Panc1 (cell line): Measurements from ENCODE around the gene LZTFL1. TPM values are rescaled to one million over a fixed set of nuclear protein-coding genes. Genes with fewer than 3 reads are reported as not detected.

Experiments used
- ATAC-seq: fragments of 200-7000 bp; cut with Tn5 transposase; 2 replicates; pipeline ENCODE4 v1.9.1; 2020; ENCODE audit warnings: mild to moderate bottlenecking, moderate library complexity
- Bru-seq: library from RNA; stranded (reverse); fragments of 400-500 nt; gene quantifications from one replicate; lab custom pipeline; 2021; lab: Mats Ljungman, UMichigan
- BruChase-seq, 2 experiments: library from RNA; stranded (reverse); fragments of 400-500 nt; gene quantifications; one replicate each; lab custom pipeline; 2021; lab: Mats Ljungman, UMichigan
- BruUV-seq: library from RNA; stranded (reverse); fragments of 400-500 nt; replicated peaks from 2 replicates; lab custom pipeline; 2021; lab: Mats Ljungman, UMichigan
- CTCF ChIA-PET: fragments of 300-600 bp; sonication (Branson Sonifier 250); formaldehyde crosslinking; loops from one replicate; lab custom pipeline; 2022; ENCODE audit warnings: antibody characterized with exemption; lab: Charles Lee
- POLR2A ChIA-PET: fragments of 300-600 bp; sonication (Branson Sonifier 250); formaldehyde crosslinking; loops from one replicate; lab custom pipeline; 2022; ENCODE audit warnings: antibody characterized with exemption; lab: Charles Lee
- DNase-seq: peaks from one replicate; pipeline ENCODE4 v3.0.0-alpha.2; 2010; ENCODE audit warnings: low read depth, low spot score
- H3K27ac ChIP-seq: 2 replicates; pipeline ENCODE4 v1.5.1; 2011; ENCODE audit warnings: mild to moderate bottlenecking, low read length, inconsistent platforms
- H3K27me3 ChIP-seq: fragments of 200-500 bp; sonication (Bioruptor generic); 2 replicates; pipeline ENCODE4 v1.6.0; 2014; ENCODE audit warnings: low read length, inconsistent platforms; ENCODE audit not compliant: control insufficient read depth, insufficient read depth
- H3K36me3 ChIP-seq: fragments of 200-500 bp; sonication (Bioruptor generic); 2 replicates; pipeline ENCODE4 v1.5.1; 2014; ENCODE audit warnings: inconsistent platforms, mild to moderate bottlenecking, low read length, moderate library complexity; ENCODE audit not compliant: control insufficient read depth, insufficient read depth
- H3K4me1 ChIP-seq: 2 replicates; pipeline ENCODE4 v1.5.1; 2011; ENCODE audit warnings: inconsistent platforms, mild to moderate bottlenecking, low read length, moderate library complexity; ENCODE audit not compliant: control insufficient read depth, insufficient read depth
- H3K4me3 ChIP-seq, 2 experiments: 2 replicates each; pipeline ENCODE4 v1.5.1; 2011 to 2012; ENCODE audit warnings: low read depth in 2 of 2, low read length in 2 of 2, mild to moderate bottlenecking in 2 of 2, inconsistent platforms in 1 of 2, moderate library complexity in 1 of 2
- H3K9me3 ChIP-seq: fragments of 200-500 bp; sonication (Bioruptor generic); 2 replicates; pipeline ENCODE4 v1.5.1; 2014; ENCODE audit warnings: low read depth, mild to moderate bottlenecking, inconsistent platforms, low read length, moderate library complexity; ENCODE audit not compliant: control insufficient read depth, insufficient read depth
- CTCF ChIP-seq: fragments of 450-650 bp; IDR thresholded peaks from 2 replicates; pipeline ENCODE4 v1.5.1; 2017; ENCODE audit warnings: mild to moderate bottlenecking
- POLR2AphosphoS5 ChIP-seq: IDR thresholded peaks from 2 replicates; pipeline ENCODE4 v1.6.1; 2012; ENCODE audit warnings: mild to moderate bottlenecking, low read depth, low read length, moderate library complexity
- REST ChIP-seq, 2 experiments: IDR thresholded peaks; 2 replicates each; pipeline ENCODE4 v1.6.1; 2011 to 2012; ENCODE audit warnings: low read depth in 2 of 2, control low read depth in 1 of 2, low read length in 1 of 2, mild to moderate bottlenecking in 1 of 2, moderate library complexity in 1 of 2; ENCODE audit not compliant: insufficient read depth in 1 of 2
- SIN3A ChIP-seq: IDR thresholded peaks from 2 replicates; pipeline ENCODE4 v1.6.1; 2012; ENCODE audit warnings: low read depth, mild to moderate bottlenecking, low read length, moderate library complexity, borderline replicate concordance; ENCODE audit not compliant: insufficient read depth
- TCF7L2 ChIP-seq: IDR thresholded peaks from 2 replicates; pipeline ENCODE4 v1.6.1; 2011; ENCODE audit warnings: mild to moderate bottlenecking, low read depth, low read length, inconsistent platforms
- in situ Hi-C: cut with HindIII; loops from 2 replicates; pipeline ENCODE4 v1.10.0; 2016; ENCODE audit warnings: low sequenced_read_pairs, low pct_unique_long_range_greater_than_20kb
- intact Hi-C: fragments of 100-400 bp; cut with micrococcal nuclease; formaldehyde crosslinking; loops from one replicate; pipeline ENCODE4 v1.10.0; 2022; ENCODE audit not compliant: unreplicated experiment
- long read RNA-seq: library from polyadenylated mRNA; unstranded; transcript quantifications from one replicate; pipeline ENCODE4 v2.0.0, GENCODE V29; 2021; ENCODE audit not compliant: unreplicated experiment
- polyA plus RNA-seq: library from polyadenylated mRNA; unstranded; fragments of >200 nt; gene quantifications from one replicate; pipeline ENCODE4 v1.2.1, GENCODE V29; 2012; ENCODE audit warnings: missing spikeins; ENCODE audit not compliant: insufficient read length
- total RNA-seq: library from RNA; stranded (reverse); gene quantifications from one replicate; pipeline ENCODE4 v1.2.1, GENCODE V29; 2021; ENCODE audit not compliant: unreplicated experiment

Gene LZTFL1
- total RNA-seq, result 12.3 TPM
- 9.6 TPM for polyA plus RNA-seq
- Bru-seq, nascent RNA, result percentile 37 among the genes with signal in this experiment
- BruChase-seq, experiment 1, labeled RNA remaining after a 2-hour chase, result percentile 37 among the genes with signal in this experiment
- percentile 47 among the genes with signal in this experiment for BruChase-seq, experiment 2, labeled RNA remaining after a 6-hour chase
- long read RNA-seq, full-length matches to known transcripts, result 5 of 6 reads
- long read RNA-seq, partial matches to known transcripts, result 0 of 6 reads
- long read RNA-seq, other reads (novel, unspliced or antisense), result 1 of 6 reads

- POLR2A ChIA-PET, result interaction anchor here (0.6 to 0.7 kb wide), 2 partner anchors 11 to 38 kb away, joined by 3 read pairs; no protein-coding TSS in a partner anchor
- DNase-seq (peak; percentile 80), ATAC-seq (peak; percentile 98)
- peak within 1 kb of the TSS; percentile 80 to 90 for H3K4me3 ChIP-seq
- no peak for TF ChIP-seq CTCF
- TF ChIP-seq TCF7L2, result no peak
- TF ChIP-seq REST (IDR thresholded peaks at IDR 0.05; ENCODE audit: insufficient read depth in 1 of 2, low read depth in 2 of 2, low read length in 1 of 2), result peak in 1 of 2 experiments; percentile 35; a peak in 1 of 4 replicates
- peak; percentile 99 for TF ChIP-seq SIN3A
- peak; percentile 70 for TF ChIP-seq POLR2AphosphoS5
- H3K36me3 ChIP-seq, result no peaks in the 10 kb centered on the region; the same call in 1 of the 2 replicates
- H3K9me3 ChIP-seq, result no peaks in the 10 kb centered on the region
- BruUV-seq, result no TSS peak
- in situ Hi-C loops, result no loop called here
- intact Hi-C loops, result no loop called here
- H3K27me3 ChIP-seq, result peaks cover 3% of the 10 kb centered on the region
- H3K27ac ChIP-seq, result peak within 1 kb of the TSS; percentile 78
- no peaks in the 10 kb centered on the region for H3K4me1 ChIP-seq
- CTCF ChIA-PET, result no interaction called here
These were observed at the start of gene LZTFL1 for GRCh38 chr3:45841757-45842491. Gene LZTFL1, minus strand, starts transcription at chr3:45842119. Its CDS starts 128 bp downstream, at chr3:45841991.

GRCh38 chr3:45890405-45890804, 48.5 kb upstream of the LZTFL1 start:
- ATAC-seq, result no peak
- BruUV-seq, result no TSS peak
- H3K27me3 ChIP-seq, result peaks cover 2% of the 10 kb centered on the region; the same call in 1 of the 2 replicates
- intact Hi-C loops, result no loop called here
- ChIA-PET POLR2A (no interaction called here), CTCF (no interaction called here)
- no peak overlapping the region for H3K27ac ChIP-seq
- no peak for TF ChIP-seq TCF7L2
- H3K4me3 ChIP-seq, result no peak overlapping the region
- in situ Hi-C loops, result no loop called here
- DNase-seq, result no peak
- H3K4me1 ChIP-seq, result no peaks in the 10 kb centered on the region
- no peaks in the 10 kb centered on the region for H3K36me3 ChIP-seq
- no peaks in the 10 kb centered on the region for H3K9me3 ChIP-seq
